HG03103 (cell line): ENCODE measurements around the gene POU2AF1.
"Not testable (repeated sequence)": the region's sequence is repeated elsewhere in the genome, so short reads cannot be mapped to it uniquely, and the experiment has no call there.

ENCODE experiments used
- ATAC-seq: cut with Tn5 transposase; IDR thresholded peaks from one replicate; pipeline ENCODE4 v1.9.1; 2021; ENCODE audit warnings: low read depth; ENCODE audit not compliant: unreplicated experiment

POU2AF1 gene

GRCh38 chr11:111410951-111411350, 31.9 kb upstream of the POU2AF1 start:
- ATAC-seq: no peak

- ATAC-seq: peak; percentile 66
Measured at GRCh38 chr11:111409915-111410314, 30.8 kb upstream of the POU2AF1 start.

DNA sequence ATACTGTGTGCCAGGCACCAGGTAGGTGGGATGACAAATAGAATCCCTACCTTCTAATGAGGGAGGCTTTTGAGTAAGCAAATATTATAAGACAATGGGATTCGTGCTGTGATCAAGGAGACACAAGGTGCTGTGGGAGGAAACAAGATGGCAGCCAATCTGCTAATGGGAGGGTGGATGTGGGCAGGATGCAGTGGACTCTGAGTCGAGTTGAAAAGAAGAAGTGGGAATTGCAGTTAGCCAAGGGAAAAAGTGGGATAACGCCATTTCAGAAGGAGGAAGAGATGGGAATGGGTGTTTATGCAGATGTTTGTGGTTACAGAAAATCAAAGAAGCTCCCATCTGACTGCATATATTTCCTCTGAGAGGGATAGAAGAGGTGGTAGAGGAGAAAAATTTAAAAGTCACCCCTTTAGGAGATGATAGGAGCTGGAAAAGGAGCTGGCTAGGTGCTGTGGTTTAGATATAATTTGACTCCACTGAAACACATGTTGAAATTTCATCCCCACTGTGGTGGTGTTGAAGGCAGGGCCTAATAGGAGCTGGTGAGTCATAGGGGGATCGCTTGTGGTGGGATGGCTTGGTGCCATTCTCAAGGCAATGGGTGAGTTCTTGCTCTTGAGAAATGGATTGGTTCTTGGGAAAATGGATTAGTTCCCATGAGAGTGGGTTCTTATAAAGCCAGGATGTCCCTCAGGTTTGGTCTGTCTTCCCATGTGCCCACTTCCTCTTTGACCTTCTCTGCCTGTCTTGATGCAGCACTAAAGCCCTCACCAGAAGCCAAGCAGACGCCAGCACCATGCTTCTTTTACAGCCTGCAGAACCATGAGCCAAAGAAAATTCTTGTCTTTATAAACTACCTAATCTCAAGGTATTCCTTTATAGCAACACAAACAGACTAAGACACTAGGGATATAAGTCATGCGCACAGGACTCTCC, 30.0 kb upstream of the POU2AF1 start:
- peak; percentile 35 for ATAC-seq

- no peak for ATAC-seq
Measured at GRCh38 chr11:111407652-111408051, 28.6 kb upstream of the POU2AF1 start.

GRCh38 chr11:111406589-111406988, 27.5 kb upstream of the POU2AF1 start:
- no peak for ATAC-seq

DNA sequence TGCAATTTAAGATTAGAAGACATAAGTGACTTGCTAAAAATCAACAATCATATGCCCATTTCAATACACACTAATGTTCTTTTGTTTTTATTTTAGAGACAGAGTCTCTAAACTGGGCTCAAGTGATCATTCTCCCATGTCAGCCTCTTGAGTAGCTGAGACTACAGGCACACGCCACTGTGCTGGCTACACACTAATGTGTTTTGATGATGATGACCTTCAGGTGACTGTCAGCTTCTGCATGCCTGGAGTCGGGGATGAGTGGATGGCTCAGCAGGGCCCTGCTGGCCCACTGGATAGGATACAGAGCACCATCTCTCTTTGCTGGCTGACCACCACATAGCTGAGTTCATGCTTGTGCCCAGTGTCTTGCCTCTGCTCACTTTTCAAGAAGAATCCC, 27.0 kb upstream of the POU2AF1 start:
- no peak for ATAC-seq

DNA sequence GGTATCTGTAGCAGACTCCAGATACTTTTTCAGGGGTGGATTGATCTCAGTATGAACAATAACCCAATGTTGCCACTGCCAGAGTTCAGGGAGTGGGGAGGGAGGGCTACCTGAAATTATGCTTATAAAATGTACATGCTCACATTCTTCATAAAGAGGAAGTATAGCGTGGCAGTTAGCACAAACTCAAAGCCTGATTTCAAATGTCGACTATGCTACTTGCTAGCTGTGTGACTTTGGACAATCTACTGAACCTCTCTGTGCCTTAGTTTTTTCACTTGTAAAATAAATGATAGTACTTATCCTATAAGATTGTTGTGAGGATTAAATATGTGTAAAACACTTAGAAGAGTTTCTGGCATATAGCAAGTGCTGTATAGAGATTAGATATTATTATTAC, 26.5 kb upstream of the POU2AF1 start:
- ATAC-seq: no peak

DNA sequence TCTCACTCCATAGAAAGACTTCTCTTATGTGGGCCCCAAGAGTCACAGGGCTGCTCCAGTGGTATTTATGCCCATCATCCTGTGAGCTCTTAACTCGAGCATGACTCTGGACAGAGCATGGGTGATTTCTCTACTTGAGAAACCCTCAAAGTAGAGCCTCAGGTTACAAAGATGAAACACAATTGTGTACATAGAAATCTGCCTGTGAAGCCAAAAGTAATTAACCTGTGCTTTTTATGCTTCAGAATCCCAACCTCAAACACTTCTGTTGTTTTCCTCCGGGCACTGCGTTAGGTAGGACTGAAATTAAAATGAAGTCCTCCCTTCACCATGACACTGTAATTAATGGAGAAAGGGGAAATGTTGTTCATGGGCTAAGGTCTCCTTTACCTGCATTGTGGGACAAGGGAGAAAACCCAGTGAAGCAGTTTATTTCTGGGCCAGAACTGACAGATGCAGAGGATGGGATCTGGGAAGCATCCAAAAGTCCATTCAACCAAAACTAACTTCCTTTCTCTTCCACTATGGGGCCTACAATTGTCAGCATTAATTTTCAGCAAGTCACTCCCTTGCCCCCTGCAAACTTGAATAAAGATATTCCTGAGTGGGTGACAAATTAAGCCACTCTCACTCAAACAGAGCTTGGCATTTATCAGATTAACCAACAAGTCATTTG, 24.1 kb upstream of the POU2AF1 start:
- ATAC-seq: no peak

- no peak for ATAC-seq
Measured at GRCh38 chr11:111402411-111402810, 23.3 kb upstream of the POU2AF1 start.

DNA sequence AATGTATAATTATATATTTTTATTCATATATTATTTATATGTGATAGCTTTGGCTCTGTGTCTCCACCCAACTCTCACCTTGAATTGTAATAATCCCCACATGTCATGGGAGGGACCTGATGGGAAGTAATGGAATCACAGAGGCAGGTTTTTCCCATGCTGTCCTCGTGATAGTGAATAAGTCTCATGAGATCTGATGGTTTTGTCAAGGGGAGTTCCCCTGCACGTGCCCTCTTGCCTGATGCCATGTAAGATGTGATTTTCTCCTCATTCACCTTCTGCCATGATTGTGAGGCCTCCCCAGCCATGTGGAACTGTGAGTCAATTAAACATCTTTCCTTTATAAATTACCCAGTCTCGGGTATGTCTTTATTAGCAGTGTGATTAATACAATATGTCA, 22.9 kb upstream of the POU2AF1 start:
- not testable (repeated sequence) for ATAC-seq

DNA sequence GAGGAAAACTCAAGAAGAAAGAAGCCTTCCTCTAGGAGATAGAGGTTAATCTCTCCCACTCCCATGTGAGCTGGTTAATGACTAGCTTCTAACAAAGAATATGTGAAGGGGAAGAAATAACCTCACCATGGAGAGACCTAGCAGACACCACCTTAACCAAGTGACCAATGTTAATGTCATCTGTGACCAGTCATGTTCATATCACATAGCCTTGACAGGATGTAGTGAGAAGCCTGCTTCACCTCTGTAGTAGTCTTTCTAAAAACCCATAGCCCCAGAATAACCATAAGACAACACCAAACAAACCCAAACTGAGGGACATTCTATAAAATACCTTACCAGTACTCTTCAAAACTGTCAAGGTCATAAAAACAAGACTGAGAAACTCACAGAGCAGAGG, 21.5 kb upstream of the POU2AF1 start:
- no peak for ATAC-seq

GRCh38 chr11:111399187-111400031, 20.3 kb upstream of the POU2AF1 start:
- ATAC-seq: no peak

DNA sequence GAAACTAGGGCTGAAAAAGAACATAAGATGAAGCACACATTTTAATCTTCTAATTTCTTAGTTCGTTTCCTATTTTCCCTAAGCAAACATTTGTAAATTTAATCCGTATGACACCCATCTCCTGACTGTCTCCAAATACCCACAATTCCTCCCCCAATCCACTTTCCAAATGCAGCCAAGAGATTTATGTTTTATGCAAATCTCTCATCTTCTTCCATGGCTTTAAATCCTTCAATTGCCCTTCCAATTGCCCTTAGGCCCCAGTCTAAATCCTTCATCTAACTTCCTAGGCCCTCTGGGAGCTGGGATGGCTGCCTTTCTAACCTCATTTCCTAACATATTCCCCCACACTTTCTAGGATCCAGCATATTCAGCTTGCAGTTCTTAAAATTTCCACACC, 18.0 kb upstream of the POU2AF1 start:
- no peak for ATAC-seq

- no peak for ATAC-seq
Measured at GRCh38 chr11:111395749-111396148, 16.7 kb upstream of the POU2AF1 start.

DNA sequence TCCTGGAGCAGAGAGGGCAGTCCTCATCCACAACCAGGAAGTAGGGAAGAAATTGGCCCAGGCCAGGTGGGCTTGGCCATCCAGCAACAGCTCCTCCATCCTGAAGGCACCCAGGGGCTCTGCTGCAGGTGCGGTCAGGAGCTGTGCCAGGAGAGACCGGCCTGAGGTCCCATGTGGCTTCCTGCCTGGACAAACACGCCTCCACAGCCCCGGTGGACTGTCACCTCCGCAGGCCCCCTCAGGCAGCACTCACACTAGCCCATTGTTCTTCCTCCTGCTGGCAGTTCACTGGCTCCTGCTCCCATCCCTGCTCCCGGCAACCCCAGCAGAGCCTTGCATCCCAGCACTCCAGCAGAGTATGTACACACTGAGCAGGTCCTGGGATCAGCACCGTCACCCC, 16.0 kb upstream of the POU2AF1 start:
- ATAC-seq: no peak

- not testable (repeated sequence) for ATAC-seq
Measured at GRCh38 chr11:111394147-111394546, 15.1 kb upstream of the POU2AF1 start.

DNA sequence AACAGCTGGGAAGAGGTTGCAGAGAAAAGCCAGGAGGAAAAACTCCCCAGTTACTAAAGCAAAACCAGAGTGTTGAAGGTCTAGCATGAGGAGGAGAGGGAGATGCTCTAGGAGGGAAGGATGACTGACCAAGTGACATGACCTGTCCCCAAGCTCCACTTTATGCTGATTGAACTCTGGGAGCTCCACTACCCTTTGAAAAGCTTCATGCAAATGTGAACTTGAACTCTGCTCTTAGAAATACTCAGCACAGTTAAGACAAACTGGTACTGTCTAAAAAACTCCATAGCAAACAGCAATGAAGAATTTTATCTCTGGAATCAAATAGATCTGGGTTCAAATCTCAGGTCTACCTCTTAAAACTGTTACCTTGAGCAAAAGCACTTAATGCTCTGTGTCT, 14.5 kb upstream of the POU2AF1 start:
- no peak for ATAC-seq

DNA sequence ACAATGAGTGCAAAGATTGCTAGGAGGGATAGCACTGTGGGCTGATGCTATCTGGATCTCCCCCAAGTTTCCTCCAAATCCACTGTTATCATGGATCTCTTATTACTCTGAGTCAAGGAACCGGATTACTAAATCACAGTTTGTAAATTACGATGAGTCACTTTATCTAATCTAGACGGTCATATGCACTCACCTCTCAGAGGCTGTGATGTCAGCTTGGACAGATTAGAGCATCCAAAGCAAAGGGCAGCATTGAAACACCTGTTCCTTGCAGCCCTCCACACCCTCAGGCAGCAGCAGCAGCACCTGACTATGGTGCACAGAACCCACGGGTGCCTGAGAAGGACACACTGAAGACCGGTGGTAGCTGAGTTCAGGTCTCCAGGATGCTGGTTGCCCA, 14.0 kb upstream of the POU2AF1 start:
- ATAC-seq: no peak

DNA sequence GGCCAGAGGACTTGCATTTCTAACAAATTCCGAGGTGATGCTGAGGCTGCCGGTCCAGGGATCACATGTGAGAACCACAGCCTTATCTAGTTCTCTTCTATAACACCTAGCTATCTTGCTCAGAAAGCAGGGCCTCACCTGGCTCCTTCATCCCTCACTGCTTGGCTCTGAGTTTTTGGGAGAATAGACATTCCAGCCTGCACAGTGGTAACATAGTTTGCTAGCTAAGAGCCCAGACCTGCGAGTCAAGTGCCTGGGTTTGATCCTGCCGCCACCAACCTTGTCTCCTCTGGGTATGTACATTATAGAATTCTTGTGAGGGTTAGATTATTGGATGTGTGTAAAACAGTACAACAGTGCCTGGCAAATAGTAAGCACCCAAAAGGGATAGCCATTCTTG, 13.5 kb upstream of the POU2AF1 start:
- no peak for ATAC-seq

- ATAC-seq: no peak
Measured at GRCh38 chr11:111391328-111392124, 12.5 kb upstream of the POU2AF1 start.
